SK-N-SH treated with all-trans-retinoic acid at 6 μM for 48 hours (cell line): ENCODE results near the gene CDK6.

Experiments
- ATAC-seq: fragments of 200-7000 bp; cut with Tn5 transposase; 3 replicates; pipeline ENCODE4 v1.9.1; 2020; ENCODE audit warnings: mild to moderate bottlenecking, moderate library complexity
- ARNTL ChIP-seq: fragments of 450-650 bp; formaldehyde crosslinking; IDR thresholded peaks from 2 replicates; pipeline ENCODE4 v1.5.0; 2020; ENCODE audit warnings: low read depth, mild to moderate bottlenecking, moderate library complexity, borderline replicate concordance
- CSRNP3 ChIP-seq: fragments of 250-450 bp; sonication (Bioruptor Pico); IDR thresholded peaks from 2 replicates; pipeline ENCODE4 v1.5.1; 2021; ENCODE audit warnings: mild to moderate bottlenecking, moderate library complexity
- ESRRG ChIP-seq: fragments of 250-450 bp; sonication (Bioruptor Pico); IDR thresholded peaks from 2 replicates; pipeline ENCODE4 v1.6.1; 2021; ENCODE audit warnings: mild to moderate bottlenecking
- GLIS3 ChIP-seq: fragments of 250-450 bp; sonication (Bioruptor Pico); IDR thresholded peaks from 2 replicates; pipeline ENCODE4 v1.5.0; 2020; ENCODE audit warnings: mild to moderate bottlenecking, moderate library complexity
- ISL1 ChIP-seq: fragments of 250-450 bp; sonication (Bioruptor Pico); IDR thresholded peaks from 2 replicates; pipeline ENCODE4 v2.1.2; 2022; ENCODE audit warnings: mild to moderate bottlenecking, moderate library complexity
- OSR1 ChIP-seq: fragments of 250-450 bp; sonication (Bioruptor Pico); IDR thresholded peaks from 2 replicates; pipeline ENCODE4 v1.8.0; 2022; ENCODE audit warnings: moderate library complexity, mild to moderate bottlenecking, inconsistent platforms
- POU6F1 ChIP-seq: fragments of 250-450 bp; sonication (Bioruptor Pico); IDR thresholded peaks from 2 replicates; pipeline ENCODE4 v1.8.0; 2021; ENCODE audit warnings: low read depth, mild to moderate bottlenecking, moderate library complexity, borderline replicate concordance
- PPARA ChIP-seq: fragments of 250-450 bp; sonication (Bioruptor Pico); IDR thresholded peaks from 2 replicates; pipeline ENCODE4 v1.5.0; 2020; ENCODE audit warnings: mild to moderate bottlenecking, borderline replicate concordance
- RARB ChIP-seq: fragments of 250-450 bp; sonication (Bioruptor Pico); IDR thresholded peaks from 2 replicates; pipeline ENCODE4 v1.8.0; 2021; ENCODE audit warnings: mild to moderate bottlenecking, moderate library complexity
- SNAI2 ChIP-seq: fragments of 250-450 bp; sonication (Bioruptor Pico); IDR thresholded peaks from 2 replicates; pipeline ENCODE4 v1.5.0; 2020; ENCODE audit warnings: mild to moderate bottlenecking, moderate library complexity
- TCF4 ChIP-seq: fragments of 250-450 bp; sonication (Bioruptor Pico); IDR thresholded peaks from 2 replicates; pipeline ENCODE4 v1.8.0; 2021; ENCODE audit warnings: mild to moderate bottlenecking, moderate library complexity, borderline replicate concordance
- TOX ChIP-seq: fragments of 250-450 bp; sonication (Bioruptor Pico); IDR thresholded peaks from 2 replicates; pipeline ENCODE4 v1.8.0; 2021; ENCODE audit warnings: mild to moderate bottlenecking, moderate library complexity, borderline replicate concordance
- ZC3H10 ChIP-seq: fragments of 250-450 bp; sonication (Bioruptor Pico); IDR thresholded peaks from 2 replicates; pipeline ENCODE4 v1.5.1; 2021; ENCODE audit warnings: mild to moderate bottlenecking, moderate library complexity
- ZFP3 ChIP-seq: fragments of 250-450 bp; sonication (Bioruptor Pico); IDR thresholded peaks from 2 replicates; pipeline ENCODE4 v1.5.0; 2020; ENCODE audit warnings: mild to moderate bottlenecking, moderate library complexity
- ZFP30 ChIP-seq: fragments of 450-650 bp; formaldehyde crosslinking; IDR thresholded peaks from 2 replicates; pipeline ENCODE4 v1.5.0; 2022; ENCODE audit warnings: mild to moderate bottlenecking, moderate library complexity
- ZNF565 ChIP-seq: fragments of 450-650 bp; formaldehyde crosslinking; conservative IDR thresholded peaks from 2 replicates; pipeline ENCODE4 v1.5.0; 2020; ENCODE audit warnings: low read depth, mild to moderate bottlenecking, moderate library complexity
- ZNF8 ChIP-seq: fragments of 450-650 bp; formaldehyde crosslinking; IDR thresholded peaks from 2 replicates; pipeline ENCODE4 v1.5.0; 2020; ENCODE audit warnings: mild to moderate bottlenecking, moderate library complexity
- TF ChIP-seq, protein P1 (sequence below): fragments of 250-450 bp; sonication (Bioruptor Pico); IDR thresholded peaks from 2 replicates; pipeline ENCODE4 v1.5.1; 2020; ENCODE audit warnings: low read depth, mild to moderate bottlenecking, moderate library complexity
- TF ChIP-seq, protein P2 (sequence below): fragments of 250-450 bp; sonication (Bioruptor Pico); IDR thresholded peaks from 2 replicates; pipeline ENCODE4 v1.8.0; 2020; ENCODE audit warnings: mild to moderate bottlenecking, moderate library complexity, borderline replicate concordance

CDK6 gene

DNA sequence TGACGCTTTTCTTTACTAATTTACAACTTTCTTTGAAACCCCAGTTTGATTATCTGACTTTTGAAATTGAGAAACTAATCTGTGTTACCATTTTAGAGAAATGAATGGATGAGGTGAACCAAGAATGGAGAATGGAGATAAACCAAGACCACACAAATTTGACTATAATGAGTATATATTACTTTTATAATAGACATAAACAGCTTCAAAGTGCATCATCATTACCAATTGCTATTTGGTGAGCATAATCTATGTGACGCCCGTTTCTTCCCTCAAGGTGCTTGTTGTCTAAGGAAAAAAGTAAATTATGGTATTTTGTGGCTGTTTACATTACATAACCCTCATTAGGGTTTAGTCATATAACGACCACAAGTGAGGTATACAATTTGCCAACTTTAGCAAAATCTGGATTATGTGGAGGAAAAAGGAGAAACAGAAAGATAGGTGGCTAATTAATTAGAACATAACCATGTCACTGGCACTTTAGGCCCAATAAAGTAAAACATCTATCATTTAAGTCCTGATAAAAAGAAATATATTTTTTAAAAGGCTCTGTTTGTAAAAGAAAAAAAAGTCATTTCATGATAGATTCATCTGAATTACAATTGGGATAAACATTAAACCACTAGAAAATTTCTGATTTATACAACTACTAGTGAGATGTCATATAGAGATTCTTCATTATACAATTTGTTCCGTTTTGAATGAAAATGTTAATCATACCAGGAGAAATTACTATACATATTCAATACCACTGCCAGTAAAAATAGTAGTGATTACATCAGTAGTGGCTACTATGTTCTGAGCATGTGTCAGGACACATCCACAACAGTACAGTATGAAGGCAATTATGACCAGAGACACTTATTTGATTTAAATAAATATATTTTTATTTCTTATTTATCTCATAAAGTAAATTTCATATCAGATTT lies 128.0 kb downstream of the CDK6 start:
- no peak for ATAC-seq
- no peak for TF ChIP-seq ZC3H10 (CRISPR knock-in tag)
- TF ChIP-seq ZNF565 (CRISPR knock-in tag), result no peak
- no peak for TF ChIP-seq TOX
- no peak for TF ChIP-seq TCF4
- TF ChIP-seq ZNF8, result no peak
- TF ChIP-seq ESRRG (CRISPR knock-in tag), result no peak
- TF ChIP-seq GLIS3 (CRISPR knock-in tag), result no peak
- no peak for TF ChIP-seq ZFP30
- no peak for TF ChIP-seq PPARA (CRISPR knock-in tag)
- no peak for TF ChIP-seq RARB
- TF ChIP-seq ARNTL (CRISPR knock-in tag), result no peak
- no peak for TF ChIP-seq OSR1
- TF ChIP-seq POU6F1 (CRISPR knock-in tag), result no peak
- TF ChIP-seq, protein P1, sequence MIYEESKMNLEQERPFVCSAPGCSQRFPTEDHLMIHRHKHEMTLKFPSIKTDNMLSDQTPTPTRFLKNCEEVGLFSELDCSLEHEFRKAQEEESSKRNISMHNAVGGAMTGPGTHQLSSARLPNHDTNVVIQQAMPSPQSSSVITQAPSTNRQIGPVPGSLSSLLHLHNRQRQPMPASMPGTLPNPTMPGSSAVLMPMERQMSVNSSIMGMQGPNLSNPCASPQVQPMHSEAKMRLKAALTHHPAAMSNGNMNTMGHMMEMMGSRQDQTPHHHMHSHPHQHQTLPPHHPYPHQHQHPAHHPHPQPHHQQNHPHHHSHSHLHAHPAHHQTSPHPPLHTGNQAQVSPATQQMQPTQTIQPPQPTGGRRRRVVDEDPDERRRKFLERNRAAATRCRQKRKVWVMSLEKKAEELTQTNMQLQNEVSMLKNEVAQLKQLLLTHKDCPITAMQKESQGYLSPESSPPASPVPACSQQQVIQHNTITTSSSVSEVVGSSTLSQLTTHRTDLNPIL (CRISPR knock-in tag), result no peak
- no peak for TF ChIP-seq SNAI2 (CRISPR knock-in tag)
- TF ChIP-seq CSRNP3 (CRISPR knock-in tag), result no peak

DNA sequence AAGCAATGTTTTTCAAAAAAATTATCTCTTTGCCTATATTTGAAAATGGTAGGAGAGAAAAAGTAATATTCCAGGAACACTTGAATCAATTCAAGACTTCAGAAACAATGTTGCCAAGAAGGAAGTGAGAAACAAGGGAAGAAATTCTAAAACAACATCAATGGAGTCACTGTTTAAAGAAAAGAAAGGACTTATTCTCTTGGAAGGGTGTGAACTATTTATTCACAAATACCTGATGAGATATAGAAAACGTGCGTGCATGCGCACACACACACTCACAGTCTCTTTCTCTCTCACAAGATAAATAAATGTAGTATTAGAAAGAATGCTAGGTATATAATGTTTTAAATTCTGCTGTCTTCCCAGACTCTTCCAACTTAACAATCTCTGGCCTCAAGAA lies 128.9 kb downstream of the CDK6 start:
- TF ChIP-seq ZC3H10 (CRISPR knock-in tag) (no peak), CSRNP3 (CRISPR knock-in tag) (no peak), OSR1 (no peak), TOX (no peak), TCF4 (no peak), GLIS3 (CRISPR knock-in tag) (no peak), ISL1 (CRISPR knock-in tag) (no peak), ZFP30 (no peak), POU6F1 (CRISPR knock-in tag) (no peak), ARNTL (CRISPR knock-in tag) (no peak), ZNF565 (CRISPR knock-in tag) (no peak), ZNF8 (no peak), ZFP3 (CRISPR knock-in tag) (no peak)
- TF ChIP-seq, protein P2, sequence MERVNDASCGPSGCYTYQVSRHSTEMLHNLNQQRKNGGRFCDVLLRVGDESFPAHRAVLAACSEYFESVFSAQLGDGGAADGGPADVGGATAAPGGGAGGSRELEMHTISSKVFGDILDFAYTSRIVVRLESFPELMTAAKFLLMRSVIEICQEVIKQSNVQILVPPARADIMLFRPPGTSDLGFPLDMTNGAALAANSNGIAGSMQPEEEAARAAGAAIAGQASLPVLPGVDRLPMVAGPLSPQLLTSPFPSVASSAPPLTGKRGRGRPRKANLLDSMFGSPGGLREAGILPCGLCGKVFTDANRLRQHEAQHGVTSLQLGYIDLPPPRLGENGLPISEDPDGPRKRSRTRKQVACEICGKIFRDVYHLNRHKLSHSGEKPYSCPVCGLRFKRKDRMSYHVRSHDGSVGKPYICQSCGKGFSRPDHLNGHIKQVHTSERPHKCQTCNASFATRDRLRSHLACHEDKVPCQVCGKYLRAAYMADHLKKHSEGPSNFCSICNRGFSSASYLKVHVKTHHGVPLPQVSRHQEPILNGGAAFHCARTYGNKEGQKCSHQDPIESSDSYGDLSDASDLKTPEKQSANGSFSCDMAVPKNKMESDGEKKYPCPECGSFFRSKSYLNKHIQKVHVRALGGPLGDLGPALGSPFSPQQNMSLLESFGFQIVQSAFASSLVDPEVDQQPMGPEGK (CRISPR knock-in tag), result no peak
- TF ChIP-seq, protein P1 (CRISPR knock-in tag), result no peak
- TF ChIP-seq, all 23 proteins: peak for 0
- ATAC-seq, result no peak
